Subcutaneous adipose tissue (tissue), 4 donors: ENCODE data around the gene ARHGAP45. TPM values are rescaled to one million over a fixed set of nuclear protein-coding genes. Genes with fewer than 3 reads are reported as not detected.

Source experiments
- CTCF ChIP-seq: fragments of 450-650 bp; IDR thresholded peaks from one replicate; pipeline ENCODE4 v1.5.1; 2016; ENCODE audit warnings: low read depth, mild to moderate bottlenecking, control low read depth, antibody characterized with exemption, moderate library complexity
- total RNA-seq, 4 donors: library from RNA; depleted of rRNA; stranded (reverse); fragments of >200 nt; gene quantifications; one replicate each; pipeline ENCODE4 v1.1.0, GENCODE V29; 2016

ARHGAP45 gene
- total RNA-seq, 4 donors from 2014 or later, result 31.3 to 52.5 (median 44.0) TPM

- TF ChIP-seq CTCF, result no peak
These were observed 31.4 kb downstream of the ARHGAP45 start for GRCh38 chr19:1098177-1099051.

DNA sequence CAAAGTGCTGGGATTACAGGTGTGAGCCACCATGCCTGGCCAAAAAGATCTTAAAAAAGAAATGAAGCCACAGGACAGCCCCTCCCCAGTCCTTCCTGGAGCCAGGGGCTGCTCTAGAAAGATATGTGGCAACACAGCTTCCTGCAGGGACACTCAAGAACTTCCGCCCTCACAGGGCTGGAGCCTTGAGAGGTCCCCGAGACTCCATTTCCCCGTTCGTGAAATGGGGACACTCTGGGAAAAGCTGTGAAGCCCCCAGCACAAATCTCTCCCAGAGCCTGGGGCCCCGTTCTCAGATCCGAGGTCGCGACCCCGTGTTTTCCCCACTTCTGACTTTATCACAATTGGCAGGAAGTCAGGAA lies 34.4 kb downstream of the ARHGAP45 start:
- TF ChIP-seq CTCF, result no peak

DNA sequence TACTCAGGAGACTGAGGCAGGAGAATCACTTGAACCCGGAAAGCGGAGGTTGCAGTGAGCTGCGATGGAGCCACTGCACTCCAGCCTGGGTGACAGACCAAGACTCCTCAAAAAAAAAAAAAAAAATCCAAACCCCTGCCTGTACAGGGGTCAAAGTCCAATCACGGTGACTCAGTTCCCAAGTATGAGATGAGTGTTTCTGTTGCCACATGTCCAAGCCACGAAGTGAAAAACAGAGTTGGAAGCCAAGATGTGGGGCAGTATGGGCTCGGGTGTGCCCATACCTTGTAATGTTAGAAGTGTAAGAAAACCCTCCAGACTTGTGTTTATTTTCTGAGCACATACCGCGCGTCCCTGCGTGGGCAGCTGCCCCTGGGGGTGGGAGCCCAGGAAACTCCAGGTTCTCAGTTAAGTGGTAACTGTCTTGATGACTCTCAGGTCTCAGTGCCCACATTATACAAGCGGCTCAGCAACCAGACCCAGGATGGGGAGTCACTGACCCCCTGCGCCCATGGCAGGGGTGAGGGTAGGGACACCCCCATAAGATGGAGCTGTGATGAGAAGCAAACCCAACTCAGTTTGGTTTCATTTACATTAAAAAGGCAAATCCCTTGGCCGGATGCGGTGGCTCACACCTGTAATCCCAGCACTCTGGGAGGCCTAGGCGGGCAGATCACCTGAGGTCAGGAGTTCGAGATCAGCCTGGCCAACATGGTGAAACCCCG lies 35.6 kb downstream of the ARHGAP45 start:
- no peak for TF ChIP-seq CTCF

DNA sequence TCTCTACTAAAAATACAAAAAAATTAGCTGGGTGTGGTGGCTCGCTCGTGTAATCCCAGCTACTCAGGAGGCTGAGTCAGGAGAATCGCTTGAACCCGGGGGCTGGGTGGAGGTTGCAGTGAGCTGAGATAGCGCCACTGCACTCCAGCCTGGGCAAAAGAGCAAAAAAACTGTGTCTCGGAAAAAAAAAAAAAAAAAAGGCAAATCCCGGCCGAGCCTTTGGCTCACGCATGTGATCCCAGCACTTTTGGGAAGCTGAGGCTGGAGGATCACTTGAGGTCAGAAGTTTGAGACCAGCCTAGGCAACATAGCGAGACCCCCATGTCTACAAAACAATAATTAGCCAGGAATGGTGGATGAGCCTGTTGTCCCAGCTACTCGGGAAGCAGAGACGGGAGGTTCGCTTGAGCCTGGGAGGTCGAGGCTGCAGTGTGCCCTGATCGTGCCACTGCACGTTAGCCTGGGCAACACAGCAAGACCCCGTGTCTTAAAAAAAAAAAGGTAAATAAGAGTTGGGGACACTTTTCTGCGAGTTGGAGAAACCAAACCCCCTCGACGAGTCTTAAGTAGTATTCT lies 36.3 kb downstream of the ARHGAP45 start:
- TF ChIP-seq CTCF, result no peak

DNA sequence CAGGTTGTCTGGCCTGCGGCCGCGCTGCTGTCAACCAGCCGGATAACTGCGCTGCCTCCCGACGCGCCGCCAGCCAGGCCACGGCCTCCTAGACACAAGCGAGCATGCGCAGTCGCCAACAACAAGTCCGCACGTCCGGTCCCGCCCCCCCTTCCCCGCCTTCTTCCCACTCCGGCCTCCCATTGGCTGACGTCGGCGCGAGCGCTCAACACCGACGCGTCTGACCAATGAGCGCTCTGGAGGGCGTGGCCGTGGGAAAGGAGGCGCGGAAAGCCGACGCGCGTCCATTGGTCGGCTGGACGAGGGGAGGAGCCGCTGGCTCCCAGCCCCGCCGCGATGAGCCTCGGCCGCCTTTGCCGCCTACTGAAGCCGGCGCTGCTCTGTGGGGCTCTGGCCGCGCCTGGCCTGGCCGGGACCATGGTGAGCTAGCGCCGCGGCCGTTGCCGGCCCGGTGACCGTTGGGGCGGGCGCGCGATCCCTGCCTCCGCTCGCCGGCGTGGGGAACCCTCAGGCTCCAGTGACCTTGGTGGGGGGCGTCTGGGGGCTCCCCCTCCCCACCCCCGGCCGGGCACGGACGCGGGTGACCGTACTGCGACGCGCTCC lies 36.8 kb downstream of the ARHGAP45 start, which contains the start of gene GPX4:
GPX4 (plus strand) TSS at position 287 of the 603 bp plus-strand sequence; CDS start at position 337, 50 bp downstream.
- no peak for TF ChIP-seq CTCF

GRCh38 chr19:1104311-1105007 lies 37.5 kb downstream of the ARHGAP45 start:
- TF ChIP-seq CTCF, result no peak
